ENCODE data around the gene SMARCA2.

SMARCA2 gene

DNA sequence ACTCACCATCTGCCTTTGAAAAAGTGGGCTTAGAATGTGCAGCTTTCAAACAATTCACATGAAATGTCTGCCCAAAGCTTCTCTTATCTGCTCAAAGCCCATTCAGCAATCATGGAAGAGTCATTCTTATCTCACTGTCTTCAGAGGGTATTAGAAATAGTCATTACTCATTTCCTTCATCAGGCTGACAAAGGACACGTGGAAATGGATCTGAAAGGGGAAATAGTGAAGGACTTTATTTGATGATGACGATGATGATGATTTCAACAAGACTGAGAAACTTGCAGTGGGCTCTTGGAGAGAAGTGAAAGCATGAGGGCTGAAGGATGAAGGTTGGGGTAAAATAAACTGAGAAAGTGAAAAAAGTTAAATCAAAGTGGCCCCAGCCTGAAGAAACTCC is 194.3 kb downstream of the SMARCA2 start:
- H3K4me3 ChIP-seq (ENCODE audit: low read length): no peak overlapping the region
- H3K27ac ChIP-seq (ENCODE audit: low read length): no peak overlapping the region
- no peaks in the 10 kb centered on the region for H3K27me3 ChIP-seq (ENCODE audit: control insufficient read depth, insufficient read depth, low read length)
- 0 out of 2 replicates have a peak, but pooled peaks cover 3% of the 10 kb centered on the region for H3K4me1 ChIP-seq (ENCODE audit: control insufficient read depth, insufficient read depth, low read length)
- H3K36me3 ChIP-seq (ENCODE audit: control insufficient read depth, insufficient read depth, low read length): no peaks in the 10 kb centered on the region
- H3K9me3 ChIP-seq (ENCODE audit: control insufficient read depth, insufficient read depth, low read length): no peaks in the 10 kb centered on the region
- DNase-seq (ENCODE audit: low read depth, low spot score): no peak
- no CpG with 5 or more reads among the region's 2 CpGs for WGBS (ENCODE audit: insufficient coverage, insufficient read length)

DNA sequence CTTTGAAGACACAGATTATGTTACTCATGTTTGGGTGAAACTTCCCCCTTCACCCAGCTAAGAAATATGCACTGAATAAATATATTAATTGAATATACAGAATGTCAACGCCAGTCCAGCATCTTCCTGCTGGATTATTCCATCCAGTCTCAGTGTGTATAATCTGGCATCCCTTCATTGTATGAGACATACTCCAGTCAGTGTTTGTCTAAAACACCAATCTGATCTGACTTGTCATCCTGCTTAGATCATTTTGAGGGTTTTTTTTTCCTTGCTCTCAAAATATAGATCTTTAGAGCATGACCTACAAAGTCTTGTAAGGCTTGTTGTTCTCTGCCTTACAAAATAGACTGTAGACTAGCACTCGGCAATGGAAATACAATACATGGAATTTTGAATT is 195.1 kb downstream of the SMARCA2 start:
- no peaks in the 10 kb centered on the region for H3K27me3 ChIP-seq (ENCODE audit: control insufficient read depth, insufficient read depth, low read length)
- H3K4me1 ChIP-seq (ENCODE audit: control insufficient read depth, insufficient read depth, low read length): 0 out of 2 replicates have a peak, but pooled peaks cover 3% of the 10 kb centered on the region
- H3K27ac ChIP-seq (ENCODE audit: low read length): no peak overlapping the region
- H3K36me3 ChIP-seq (ENCODE audit: control insufficient read depth, insufficient read depth, low read length): no peaks in the 10 kb centered on the region
- no CpG with 5 or more reads among the region's 2 CpGs for WGBS (ENCODE audit: insufficient coverage, insufficient read length)
- H3K9me3 ChIP-seq (ENCODE audit: control insufficient read depth, insufficient read depth, low read length): no peaks in the 10 kb centered on the region
- no peak for DNase-seq (ENCODE audit: low read depth, low spot score)
- H3K4me3 ChIP-seq (ENCODE audit: low read length): no peak overlapping the region

DNA sequence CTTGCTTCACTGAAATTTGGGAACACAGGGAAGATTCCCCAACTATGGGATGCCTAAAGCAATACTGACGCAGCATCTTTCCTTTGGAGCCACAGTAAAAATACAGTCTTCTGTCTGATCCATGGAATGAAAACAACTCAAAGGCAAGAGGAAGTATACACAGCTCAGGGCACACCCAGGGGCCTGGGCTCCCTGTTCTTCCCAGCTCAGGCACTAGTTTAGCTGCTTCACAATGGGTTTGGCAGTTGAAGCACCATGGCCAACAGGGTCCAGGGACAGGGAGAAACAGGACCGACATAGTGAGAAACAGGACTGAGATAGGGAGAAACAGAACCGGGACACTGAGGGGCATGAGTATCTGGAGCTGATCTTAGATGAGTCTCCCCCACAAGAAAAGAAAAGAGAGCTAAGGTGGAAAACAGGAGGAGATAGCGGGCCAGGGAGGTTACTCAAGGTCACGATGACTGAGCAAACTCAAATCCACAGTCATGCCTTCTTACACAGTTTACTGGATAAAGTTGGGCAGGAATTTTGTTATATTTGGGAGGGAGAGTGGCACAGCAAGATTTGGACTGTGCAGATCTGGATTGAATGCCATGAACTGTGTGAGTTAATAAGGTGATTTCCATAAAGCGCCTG is 198.8 kb downstream of the SMARCA2 start:
- H3K9me3 ChIP-seq (ENCODE audit: control insufficient read depth, insufficient read depth, low read length): no peaks in the 10 kb centered on the region

DNA sequence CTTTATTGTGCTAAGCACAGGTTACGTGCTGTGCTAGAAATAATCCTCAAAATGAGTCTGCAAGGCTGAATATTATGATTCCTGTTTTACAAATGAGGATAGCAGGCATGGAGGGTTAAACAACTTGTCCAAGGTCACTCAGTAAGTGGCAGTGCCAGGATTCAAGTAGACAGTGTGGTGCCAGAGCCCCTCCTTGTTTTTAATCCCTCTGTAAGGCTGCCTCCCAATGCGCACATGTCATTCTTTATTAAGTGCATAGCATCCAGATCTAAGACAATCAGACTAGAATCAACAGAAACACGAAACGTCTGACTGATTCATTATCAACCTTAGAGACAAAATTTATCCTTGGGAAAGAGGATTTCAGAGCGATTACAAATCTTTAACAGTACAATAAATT is 199.6 kb downstream of the SMARCA2 start:
- no peak for DNase-seq (ENCODE audit: low read depth, low spot score)
- Histone ChIP-seq H3K27ac (ENCODE audit: low read length) (no peak overlapping the region), H3K9me3 (ENCODE audit: control insufficient read depth, insufficient read depth, low read length) (no peaks in the 10 kb centered on the region), H3K4me3 (ENCODE audit: low read length) (no peak overlapping the region), H3K27me3 (ENCODE audit: control insufficient read depth, insufficient read depth, low read length) (no peaks in the 10 kb centered on the region), H3K36me3 (ENCODE audit: control insufficient read depth, insufficient read depth, low read length) (no peaks in the 10 kb centered on the region), H3K4me1 (ENCODE audit: control insufficient read depth, insufficient read depth, low read length) (0 out of 2 replicates have a peak, but pooled peaks cover 3% of the 10 kb centered on the region)
- no CpG with 5 or more reads among the region's 5 CpGs for WGBS (ENCODE audit: insufficient coverage, insufficient read length)

More for the DNA sequence above, 198.8 kb downstream of the SMARCA2 start:
- 0 out of 2 replicates have a peak, but pooled peaks cover 3% of the 10 kb centered on the region for H3K4me1 ChIP-seq (ENCODE audit: control insufficient read depth, insufficient read depth, low read length)
- no peaks in the 10 kb centered on the region for H3K27me3 ChIP-seq (ENCODE audit: control insufficient read depth, insufficient read depth, low read length)
- DNase-seq (ENCODE audit: low read depth, low spot score): no peak
- H3K27ac ChIP-seq (ENCODE audit: low read length): no peak overlapping the region
- H3K4me3 ChIP-seq (ENCODE audit: low read length): no peak overlapping the region
- WGBS (ENCODE audit: insufficient coverage, insufficient read length): no CpG with 5 or more reads among the region's 6 CpGs
- H3K36me3 ChIP-seq (ENCODE audit: control insufficient read depth, insufficient read depth, low read length): no peaks in the 10 kb centered on the region

DNA sequence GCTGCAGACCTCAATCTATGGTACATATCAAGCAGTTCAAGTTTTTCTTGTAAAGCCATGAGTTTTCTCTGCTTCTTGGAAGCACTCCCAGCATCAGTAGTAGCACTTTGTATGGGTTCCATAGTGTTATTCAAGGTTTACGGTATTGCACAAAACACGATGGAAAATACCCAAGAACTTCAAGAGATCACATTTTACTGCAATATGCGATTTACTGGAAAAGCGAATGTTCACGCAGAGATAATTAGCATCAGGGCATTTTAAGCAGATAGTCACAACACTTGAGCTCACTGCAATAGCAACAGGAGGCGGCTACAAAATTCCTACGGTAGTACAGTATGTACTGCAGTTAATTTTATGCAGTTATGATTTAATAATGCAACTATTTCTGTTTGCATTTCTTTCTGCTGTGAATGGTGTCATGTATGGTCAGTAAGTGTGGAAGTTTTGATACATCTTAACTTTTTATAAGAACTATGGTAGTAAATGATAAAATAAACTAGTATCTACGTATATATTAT is 200.8 kb downstream of the SMARCA2 start:
- no peaks in the 10 kb centered on the region for H3K9me3 ChIP-seq (ENCODE audit: control insufficient read depth, insufficient read depth, low read length)
- DNase-seq (ENCODE audit: low read depth, low spot score): no peak
- H3K4me3 ChIP-seq (ENCODE audit: low read length): no peak overlapping the region
- 0 out of 2 replicates have a peak, but pooled peaks cover 3% of the 10 kb centered on the region for H3K4me1 ChIP-seq (ENCODE audit: control insufficient read depth, insufficient read depth, low read length)
- no CpG with 5 or more reads among the region's 8 CpGs for WGBS (ENCODE audit: insufficient coverage, insufficient read length)
- H3K27me3 ChIP-seq (ENCODE audit: control insufficient read depth, insufficient read depth, low read length): no peaks in the 10 kb centered on the region
- H3K27ac ChIP-seq (ENCODE audit: low read length): no peak overlapping the region
- H3K36me3 ChIP-seq (ENCODE audit: control insufficient read depth, insufficient read depth, low read length): no peaks in the 10 kb centered on the region

DNA sequence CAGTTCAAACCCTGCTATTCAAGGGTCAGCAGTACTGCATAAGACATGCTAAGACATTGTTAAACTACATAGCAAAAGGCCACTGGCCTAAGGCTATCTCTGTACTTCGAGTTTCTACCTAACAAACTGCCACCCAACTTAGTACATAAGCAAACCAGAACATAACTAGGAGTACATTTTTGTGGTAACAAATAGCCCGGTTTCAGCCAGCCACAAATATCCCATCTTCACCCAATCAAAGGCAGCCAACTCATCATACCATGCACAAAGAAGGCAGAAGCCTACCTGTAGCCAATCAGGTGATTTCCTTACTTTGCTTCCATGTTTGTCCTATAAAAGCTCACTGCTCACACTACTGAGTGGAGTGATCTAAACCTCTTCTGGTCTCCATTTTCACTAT is 201.4 kb downstream of the SMARCA2 start:
- Histone ChIP-seq H3K4me3 (ENCODE audit: low read length) (no peak overlapping the region), H3K4me1 (ENCODE audit: control insufficient read depth, insufficient read depth, low read length) (0 out of 2 replicates have a peak, but pooled peaks cover 3% of the 10 kb centered on the region), H3K27me3 (ENCODE audit: control insufficient read depth, insufficient read depth, low read length) (no peaks in the 10 kb centered on the region), H3K27ac (ENCODE audit: low read length) (no peak overlapping the region), H3K9me3 (ENCODE audit: control insufficient read depth, insufficient read depth, low read length) (no peaks in the 10 kb centered on the region), H3K36me3 (ENCODE audit: control insufficient read depth, insufficient read depth, low read length) (no peaks in the 10 kb centered on the region)
- no CpG with 5 or more reads among the region's 2 CpGs for WGBS (ENCODE audit: insufficient coverage, insufficient read length)
- no peak for DNase-seq (ENCODE audit: low read depth, low spot score)

DNA sequence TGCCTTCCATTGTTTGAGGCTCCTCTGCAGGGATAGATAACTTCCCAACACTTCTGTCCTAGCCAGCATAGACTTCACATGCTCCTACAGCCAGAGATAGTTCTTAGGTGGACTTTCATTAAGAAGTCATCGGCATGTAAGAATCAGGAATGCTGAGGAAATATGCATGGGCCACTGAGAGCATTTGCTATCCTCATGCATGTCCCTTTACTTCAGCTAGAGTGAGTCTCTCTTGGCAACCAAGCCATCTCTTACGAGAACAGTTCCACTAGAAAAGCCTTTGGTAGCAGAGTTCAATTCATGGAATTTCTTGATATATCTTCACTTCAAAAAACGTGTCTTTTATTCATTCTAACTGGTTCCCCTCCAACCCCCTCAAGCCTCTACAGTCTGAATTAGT is 202.4 kb downstream of the SMARCA2 start:
- Histone ChIP-seq H3K4me1 (ENCODE audit: control insufficient read depth, insufficient read depth, low read length) (0 out of 2 replicates have a peak, but pooled peaks cover 3% of the 10 kb centered on the region), H3K27ac (ENCODE audit: low read length) (no peak overlapping the region), H3K27me3 (ENCODE audit: control insufficient read depth, insufficient read depth, low read length) (no peaks in the 10 kb centered on the region), H3K36me3 (ENCODE audit: control insufficient read depth, insufficient read depth, low read length) (no peaks in the 10 kb centered on the region), H3K9me3 (ENCODE audit: control insufficient read depth, insufficient read depth, low read length) (no peaks in the 10 kb centered on the region), H3K4me3 (ENCODE audit: low read length) (no peak overlapping the region)
- no CpG with 5 or more reads among the region's 3 CpGs for WGBS (ENCODE audit: insufficient coverage, insufficient read length)
- DNase-seq (ENCODE audit: low read depth, low spot score): no peak

DNA sequence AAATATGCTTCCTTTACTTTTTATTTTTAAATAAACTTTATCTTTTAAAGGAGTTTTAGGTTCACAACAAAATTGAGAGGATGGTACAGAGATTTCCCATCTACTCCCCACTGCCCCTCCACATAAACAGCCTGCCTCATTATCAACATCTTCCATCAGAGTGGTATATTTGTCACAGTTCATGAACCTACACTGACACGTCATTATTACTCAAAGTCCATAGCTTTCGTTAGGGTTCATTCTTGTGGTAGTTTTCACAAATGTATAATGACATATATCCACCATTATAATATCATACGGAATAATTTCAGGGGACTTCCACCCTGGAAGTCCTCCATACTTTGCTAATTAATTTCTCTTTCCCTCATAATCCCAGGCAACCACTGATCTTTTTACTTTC is 204.9 kb downstream of the SMARCA2 start:
- DNase-seq (ENCODE audit: low read depth, low spot score): no peak
- no CpG with 5 or more reads among the region's 3 CpGs for WGBS (ENCODE audit: insufficient coverage, insufficient read length)
- no peaks in the 10 kb centered on the region for H3K36me3 ChIP-seq (ENCODE audit: control insufficient read depth, insufficient read depth, low read length)
- H3K4me1 ChIP-seq (ENCODE audit: control insufficient read depth, insufficient read depth, low read length): no peaks in the 10 kb centered on the region
- no peak overlapping the region for H3K27ac ChIP-seq (ENCODE audit: low read length)
- H3K9me3 ChIP-seq (ENCODE audit: control insufficient read depth, insufficient read depth, low read length): no peaks in the 10 kb centered on the region
- no peaks in the 10 kb centered on the region for H3K27me3 ChIP-seq (ENCODE audit: control insufficient read depth, insufficient read depth, low read length)
- H3K4me3 ChIP-seq (ENCODE audit: low read length): no peak overlapping the region

DNA sequence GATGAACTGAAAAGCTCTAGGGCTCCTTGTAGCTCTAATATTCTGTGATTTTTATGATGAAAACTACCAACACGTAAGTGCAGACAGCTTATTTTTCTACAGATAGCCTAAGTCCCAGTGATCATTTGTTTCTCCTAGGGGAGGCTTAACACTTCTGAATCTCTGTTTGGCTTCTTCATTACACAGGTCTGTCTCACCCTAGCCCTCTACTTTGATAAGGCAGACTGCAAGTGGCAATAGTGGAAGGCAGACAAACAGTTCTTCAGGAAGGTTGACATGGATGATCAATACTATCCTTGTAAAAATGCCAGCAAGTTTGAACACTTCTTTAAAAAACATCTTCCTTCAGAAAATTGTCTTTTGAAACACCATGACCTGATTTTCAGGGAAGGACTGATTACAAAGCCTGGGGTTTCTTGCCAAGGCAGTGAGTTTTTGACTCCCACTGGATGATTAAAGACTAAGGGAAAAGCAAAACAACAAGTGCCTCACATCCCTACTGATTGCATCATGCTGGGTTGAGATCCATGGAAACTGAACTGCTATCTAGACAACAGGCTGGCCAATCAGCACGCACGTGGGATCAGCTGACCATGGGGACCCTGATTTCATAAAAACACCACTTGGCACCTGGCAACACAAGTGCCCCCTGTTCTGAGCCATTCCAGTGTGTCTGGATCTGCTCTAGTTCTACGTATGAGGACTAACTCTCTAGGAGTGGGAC is 212.2 kb downstream of the SMARCA2 start:
- no CpG with 5 or more reads among the region's 4 CpGs for WGBS (ENCODE audit: insufficient coverage, insufficient read length)
- no peak for DNase-seq (ENCODE audit: low read depth, low spot score)

DNA sequence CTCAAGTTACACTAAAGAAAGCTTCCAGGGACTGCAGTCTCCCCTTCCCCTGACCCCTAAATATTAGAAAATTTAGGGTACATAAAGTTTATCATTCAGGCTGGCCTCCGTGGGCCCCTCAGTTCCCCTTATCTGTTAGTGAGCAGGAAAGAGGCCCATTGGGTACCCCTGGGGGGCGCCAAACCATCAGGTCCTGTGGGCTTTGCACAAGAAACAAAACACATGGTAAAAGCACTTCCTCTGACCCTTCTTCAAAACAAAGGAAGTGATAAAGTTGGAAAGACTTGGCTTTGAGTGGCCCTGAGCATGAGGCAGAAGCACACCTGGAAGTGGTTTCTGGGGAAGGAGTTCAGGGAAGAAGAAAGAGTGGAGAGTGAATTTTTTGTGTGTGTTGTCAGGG is 213.0 kb downstream of the SMARCA2 start:
- H3K27me3 ChIP-seq (ENCODE audit: control insufficient read depth, insufficient read depth, low read length): no peaks in the 10 kb centered on the region
- H3K36me3 ChIP-seq (ENCODE audit: control insufficient read depth, insufficient read depth, low read length): no peaks in the 10 kb centered on the region
- H3K4me1 ChIP-seq (ENCODE audit: control insufficient read depth, insufficient read depth, low read length): no peaks in the 10 kb centered on the region
- DNase-seq (ENCODE audit: low read depth, low spot score): peak; percentile 48
- H3K9me3 ChIP-seq (ENCODE audit: control insufficient read depth, insufficient read depth, low read length): no peaks in the 10 kb centered on the region
- H3K4me3 ChIP-seq (ENCODE audit: low read length): no peak overlapping the region
- H3K27ac ChIP-seq (ENCODE audit: low read length): no peak overlapping the region
- whole genome bisulfite sequencing (ENCODE audit: insufficient coverage, insufficient read length): no CpG with 5 or more reads among the region's 2 CpGs

More for the DNA sequence above, 212.2 kb downstream of the SMARCA2 start:
- Histone ChIP-seq H3K27me3 (ENCODE audit: control insufficient read depth, insufficient read depth, low read length) (no peaks in the 10 kb centered on the region), H3K36me3 (ENCODE audit: control insufficient read depth, insufficient read depth, low read length) (no peaks in the 10 kb centered on the region), H3K4me1 (ENCODE audit: control insufficient read depth, insufficient read depth, low read length) (no peaks in the 10 kb centered on the region), H3K9me3 (ENCODE audit: control insufficient read depth, insufficient read depth, low read length) (no peaks in the 10 kb centered on the region), H3K4me3 (ENCODE audit: low read length) (no peak overlapping the region), H3K27ac (ENCODE audit: low read length) (no peak overlapping the region)
